Central memory CD4-positive, alpha-beta T cell (primary cell): ENCODE data around the gene CCL21.
"Not testable (repeated sequence)": the region's sequence is repeated elsewhere in the genome, so short reads cannot be mapped to it uniquely, and the experiment has no call there.

Experiments
- DNase-seq: peaks from one replicate; pipeline ENCODE4 v3.0.0; 2022
- total RNA-seq, 3 experiments: gene quantifications; one replicate each; lab custom pipeline; 2026; lab: John Stamatoyannopoulos, UW

Gene CCL21
- 0 reads per million in 3 experiments for total RNA-seq

- no peak for DNase-seq
Measured at GRCh38 chr9:34710023-34710422, at the start of gene CCL21. Gene CCL21, minus strand, starts transcription at chr9:34710136. Its CDS starts 70 bp downstream, at chr9:34710066.

GRCh38 chr9:34759432-34760134 is 49.6 kb upstream of the CCL21 start:
- DNase-seq, result no peak

GRCh38 chr9:34750320-34750719 is 40.4 kb upstream of the CCL21 start:
- DNase-seq, result not testable (repeated sequence)

- DNase-seq, result no peak
Measured at GRCh38 chr9:34746526-34746925, 36.6 kb upstream of the CCL21 start.

- no peak for DNase-seq
Measured at GRCh38 chr9:34744295-34745221, 34.6 kb upstream of the CCL21 start.

- no peak for DNase-seq
Measured at GRCh38 chr9:34742710-34743109, 32.8 kb upstream of the CCL21 start.

- DNase-seq, result no peak
Measured at GRCh38 chr9:34741628-34742027, 31.7 kb upstream of the CCL21 start.

GRCh38 chr9:34740176-34740575 is 30.2 kb upstream of the CCL21 start:
- not testable (repeated sequence) for DNase-seq

GRCh38 chr9:34737677-34738260 is 27.8 kb upstream of the CCL21 start:
- no peak for DNase-seq

GRCh38 chr9:34734720-34735119 is 24.8 kb upstream of the CCL21 start:
- no peak for DNase-seq

GRCh38 chr9:34732886-34733285 is 22.9 kb upstream of the CCL21 start:
- no peak for DNase-seq

- no peak for DNase-seq
Measured at GRCh38 chr9:34732478-34732877, 22.5 kb upstream of the CCL21 start.

- no peak for DNase-seq
Measured at GRCh38 chr9:34723141-34723540, 13.2 kb upstream of the CCL21 start.

- not testable (repeated sequence) for DNase-seq
Measured at GRCh38 chr9:34719769-34720025, 9.8 kb upstream of the CCL21 start.

- DNase-seq, result no peak
Measured at GRCh38 chr9:34719021-34719768, 9.3 kb upstream of the CCL21 start.

GRCh38 chr9:34717996-34718614 is 8.2 kb upstream of the CCL21 start:
- DNase-seq, result no peak

GRCh38 chr9:34716711-34717110 is 6.8 kb upstream of the CCL21 start:
- DNase-seq, result no peak

GRCh38 chr9:34715639-34716215 is 5.8 kb upstream of the CCL21 start:
- no peak for DNase-seq

- no peak for DNase-seq
Measured at GRCh38 chr9:34714007-34714406, 4.1 kb upstream of the CCL21 start.

- DNase-seq, result no peak
Measured at GRCh38 chr9:34712140-34712539, 2.2 kb upstream of the CCL21 start.

- DNase-seq, result no peak
Measured at GRCh38 chr9:34709196-34709978, 549 bp downstream of the CCL21 start.
